ENCODE data around the gene MROH7.

The MROH7 gene

DNA sequence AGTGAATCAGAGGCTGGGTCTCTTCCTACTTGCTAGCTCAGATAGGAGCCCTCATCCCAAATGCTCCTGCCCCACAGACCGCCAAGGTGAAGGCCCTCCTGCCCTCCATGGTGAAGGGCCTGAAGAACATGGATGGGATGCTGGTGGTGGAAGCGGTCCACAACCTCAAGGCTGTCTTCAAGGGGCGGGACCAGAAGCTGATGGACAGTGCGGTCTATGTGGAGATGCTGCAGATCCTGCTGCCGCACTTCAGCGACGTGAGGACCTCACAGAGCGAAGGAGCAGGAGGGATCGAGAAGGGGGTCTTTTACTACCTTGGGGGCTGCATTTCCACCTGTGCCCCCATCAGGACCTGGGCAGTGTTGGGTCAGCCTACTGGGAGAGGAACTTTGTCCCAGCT lies 59.5 kb downstream of the MROH7 start:
- no peak for DNase-seq

DNA sequence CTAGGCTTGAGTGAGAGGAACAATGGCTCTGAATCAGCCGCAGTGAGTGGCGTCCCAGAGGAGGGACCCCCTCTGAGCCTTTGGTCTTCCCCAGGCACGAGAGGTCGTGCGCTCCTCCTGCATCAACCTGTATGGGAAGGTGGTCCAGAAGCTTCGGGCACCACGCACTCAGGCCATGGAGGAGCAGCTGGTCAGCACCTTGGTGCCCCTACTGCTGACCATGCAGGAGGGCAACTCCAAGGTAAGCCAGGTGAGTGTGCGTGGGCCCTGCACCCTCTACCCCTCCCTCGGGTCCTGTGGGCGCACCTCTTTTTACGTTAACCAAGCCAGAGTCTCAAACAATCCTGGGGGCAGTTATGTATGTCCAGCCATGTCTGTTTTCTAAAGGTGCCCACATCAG lies 60.4 kb downstream of the MROH7 start:
- DNase-seq, result no peak

DNA sequence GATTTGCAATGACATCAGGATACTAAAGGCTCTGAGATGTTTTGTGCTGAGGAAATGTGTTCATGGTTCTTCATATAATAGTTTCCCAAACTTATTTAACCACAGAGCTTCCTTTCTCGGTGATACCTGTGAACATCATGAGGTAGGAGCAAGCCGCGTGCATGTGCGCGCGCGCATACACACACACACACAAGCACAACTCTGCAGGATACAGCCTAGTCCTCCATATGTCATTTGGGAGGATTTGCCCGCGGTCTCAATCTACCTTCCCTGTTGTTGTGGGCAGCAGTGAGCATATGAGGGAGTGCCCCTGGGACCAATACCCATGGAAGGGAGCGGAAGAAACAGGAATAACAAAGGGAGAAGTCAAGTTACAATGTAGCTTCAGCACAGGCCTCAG lies 61.9 kb downstream of the MROH7 start:
- DNase-seq, result no peak

DNA sequence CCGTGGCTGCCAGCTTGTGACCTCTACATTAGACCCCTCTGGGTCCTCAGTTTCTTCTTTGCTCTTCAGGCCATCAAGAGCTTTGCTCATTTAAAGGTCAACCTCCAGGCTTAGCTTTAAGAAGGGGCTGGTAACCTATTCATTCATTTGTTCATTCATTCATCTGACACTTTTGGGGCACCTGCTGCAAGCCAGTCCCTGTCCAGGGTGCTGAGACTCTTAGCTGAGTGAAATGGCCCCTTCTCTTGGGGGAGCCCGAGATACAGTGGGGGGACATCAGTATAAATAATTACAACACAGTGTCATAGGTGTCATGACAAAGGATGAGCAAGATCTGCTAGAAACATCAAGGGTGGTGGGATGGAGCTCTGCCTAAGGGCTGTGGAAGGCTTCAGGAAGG lies 63.6 kb downstream of the MROH7 start:
- no peak for DNase-seq

DNA sequence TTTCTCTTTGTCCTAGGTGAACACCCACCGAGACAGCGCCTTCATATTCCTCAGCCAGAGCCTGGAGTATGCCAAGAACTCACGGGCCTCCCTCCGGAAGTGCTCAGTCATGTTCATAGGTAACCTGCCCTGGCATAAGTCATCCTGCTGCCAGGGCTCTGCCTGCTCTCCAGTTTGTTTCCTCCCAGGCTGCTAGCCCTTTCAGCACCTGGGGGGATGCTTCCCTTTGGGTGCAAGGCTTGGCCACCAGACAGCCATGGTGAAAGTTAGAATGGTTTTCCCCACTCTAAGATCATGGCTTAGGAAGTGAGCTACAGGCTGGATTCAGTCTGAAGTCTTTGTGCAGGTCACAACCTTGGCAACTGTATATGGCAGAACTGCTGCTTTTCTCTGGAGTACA lies 64.8 kb downstream of the MROH7 start:
- no peak for DNase-seq

DNA sequence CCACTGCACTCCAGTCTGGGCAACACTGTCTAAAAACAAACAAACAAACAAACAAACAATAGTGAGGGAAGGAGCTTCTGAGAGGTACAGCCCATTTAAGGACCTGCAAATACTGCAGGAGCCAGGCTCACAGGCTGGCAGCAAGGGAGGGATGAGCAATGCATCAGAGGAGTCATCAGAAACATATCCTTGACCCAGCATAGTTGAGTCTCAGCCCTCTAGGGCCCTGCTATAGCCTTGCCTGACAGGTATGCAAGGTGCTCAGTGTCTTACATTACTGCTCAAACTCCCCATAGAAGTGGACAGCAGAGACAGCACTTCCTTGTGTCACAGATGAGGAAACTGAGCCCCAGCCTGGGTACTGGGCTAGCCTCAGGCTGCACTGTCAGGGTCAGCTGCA lies 66.8 kb downstream of the MROH7 start:
- DNase-seq, result no peak

DNA sequence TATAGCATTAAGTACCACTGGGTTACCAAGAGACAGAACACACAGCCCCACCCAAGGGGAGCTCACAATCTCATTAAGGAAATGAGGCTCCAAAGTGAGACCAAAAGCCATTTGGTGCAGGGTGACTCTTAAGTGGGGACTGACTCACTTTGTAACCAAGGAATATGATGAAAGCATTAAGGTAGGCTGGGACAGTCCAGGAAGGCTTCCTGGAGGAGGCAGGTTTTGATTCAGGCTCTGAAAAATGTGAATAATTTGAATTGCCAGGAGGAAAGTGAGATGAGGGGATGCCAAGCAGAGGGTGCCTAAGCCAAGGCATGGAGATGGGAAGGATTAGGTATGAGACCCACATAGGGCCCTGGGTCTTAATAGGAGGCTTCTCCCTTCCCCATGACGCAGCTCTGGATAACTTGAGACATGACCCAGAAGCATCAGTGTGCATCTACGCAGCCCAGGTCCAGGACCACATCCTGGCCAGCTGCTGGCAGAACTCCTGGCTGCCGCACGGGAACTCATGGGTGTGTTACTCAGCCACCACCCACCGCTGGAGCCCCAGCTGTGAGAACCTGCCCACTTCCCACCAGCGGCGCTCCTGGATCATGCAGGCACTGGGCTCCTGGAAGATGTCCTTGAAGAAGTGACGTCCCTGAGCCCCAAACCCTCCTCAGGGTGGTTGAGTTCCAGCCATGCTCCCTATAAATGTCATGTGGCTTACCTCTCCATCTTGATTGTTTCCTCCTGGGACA lies 68.1 kb downstream of the MROH7 start:
- no peak for DNase-seq

DNA sequence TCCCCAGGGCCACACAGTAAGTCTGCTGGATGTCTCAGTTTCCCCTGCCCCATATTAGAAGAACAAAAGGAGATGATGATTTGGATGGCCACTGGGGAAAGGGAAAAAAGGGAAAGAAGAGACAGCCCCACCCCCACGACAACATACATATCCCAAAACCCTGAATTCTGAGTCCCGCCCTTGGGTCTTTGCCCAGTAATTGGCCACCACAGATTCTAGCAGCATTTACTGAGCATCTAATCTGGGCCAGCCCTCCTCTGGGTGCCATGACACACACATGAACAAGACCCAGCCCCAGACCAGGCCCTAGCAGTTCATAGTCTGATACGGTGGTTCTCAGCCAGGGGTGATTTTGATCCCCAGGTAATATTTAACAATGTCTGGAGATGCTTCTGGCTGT lies 68.8 kb downstream of the MROH7 start:
- DNase-seq, result no peak

DNA sequence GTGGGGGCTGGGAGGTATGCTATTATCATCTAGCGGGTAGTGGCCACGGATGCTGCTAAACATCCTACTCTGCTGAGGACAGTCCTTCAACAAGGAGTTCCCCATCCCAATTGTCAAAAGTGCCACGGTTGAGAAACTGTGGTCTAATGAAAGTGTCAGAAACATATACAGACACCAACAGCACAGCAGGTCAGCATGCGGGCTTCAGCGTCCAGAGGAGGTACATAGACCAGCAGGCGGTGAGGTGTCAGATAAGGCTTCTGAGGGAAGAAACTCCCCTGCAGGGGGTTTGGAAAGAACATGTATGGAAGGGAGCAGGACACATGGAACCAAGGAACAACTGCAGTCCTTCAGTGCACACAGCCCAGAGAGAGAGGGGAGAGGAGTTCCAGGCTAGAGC lies 69.3 kb downstream of the MROH7 start:
- DNase-seq, result no peak

DNA sequence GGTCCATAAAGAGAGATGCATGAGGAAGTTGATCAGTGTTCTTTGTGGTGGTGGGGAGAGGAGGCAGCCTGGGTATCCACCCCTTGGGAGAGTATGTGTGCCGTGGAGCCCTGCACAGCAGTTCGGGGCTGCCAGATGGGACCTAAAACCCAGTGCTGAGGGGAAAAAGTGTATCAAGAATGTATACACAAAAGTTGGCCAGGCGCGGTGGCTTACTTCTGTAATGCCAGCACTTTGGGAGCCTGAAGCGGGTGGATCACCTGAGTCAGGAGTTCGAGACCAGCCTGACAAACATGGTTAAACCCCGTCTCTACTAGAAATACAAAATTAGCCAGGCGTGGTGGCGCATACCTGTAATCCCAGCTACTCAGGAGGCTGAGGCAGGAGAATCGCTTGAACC lies 70.0 kb downstream of the MROH7 start:
- no peak for DNase-seq

DNA sequence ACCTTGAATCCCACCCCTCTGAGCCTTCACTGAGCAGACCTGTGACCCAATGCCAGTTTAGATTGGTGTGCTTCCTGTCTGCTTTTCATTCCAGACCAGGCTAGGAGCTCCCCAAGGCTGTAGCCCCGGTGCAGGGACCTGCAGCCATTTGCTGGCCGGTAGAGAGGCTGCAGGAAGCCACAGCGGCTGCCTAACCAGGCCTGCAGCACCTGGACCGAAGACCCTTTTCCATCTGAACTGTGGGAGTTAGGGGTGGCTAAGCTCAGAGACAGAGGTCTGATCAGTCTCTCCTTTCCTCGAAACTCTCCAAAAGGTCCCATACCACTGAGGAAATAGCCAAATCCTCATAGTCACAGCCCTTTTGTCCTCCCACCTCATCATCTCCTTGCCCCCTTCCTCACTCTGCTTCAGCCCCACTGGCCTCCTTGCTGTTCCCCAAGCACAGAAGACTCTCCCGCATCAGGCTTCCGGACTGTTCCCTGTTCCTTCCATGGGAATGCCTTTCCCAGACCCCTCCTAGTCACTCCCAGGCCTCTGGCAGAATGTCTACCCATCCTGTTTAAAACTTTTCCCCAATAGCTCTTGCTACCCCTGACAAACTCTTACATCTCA lies 73.4 kb downstream of the MROH7 start:
- no peak for DNase-seq

DNA sequence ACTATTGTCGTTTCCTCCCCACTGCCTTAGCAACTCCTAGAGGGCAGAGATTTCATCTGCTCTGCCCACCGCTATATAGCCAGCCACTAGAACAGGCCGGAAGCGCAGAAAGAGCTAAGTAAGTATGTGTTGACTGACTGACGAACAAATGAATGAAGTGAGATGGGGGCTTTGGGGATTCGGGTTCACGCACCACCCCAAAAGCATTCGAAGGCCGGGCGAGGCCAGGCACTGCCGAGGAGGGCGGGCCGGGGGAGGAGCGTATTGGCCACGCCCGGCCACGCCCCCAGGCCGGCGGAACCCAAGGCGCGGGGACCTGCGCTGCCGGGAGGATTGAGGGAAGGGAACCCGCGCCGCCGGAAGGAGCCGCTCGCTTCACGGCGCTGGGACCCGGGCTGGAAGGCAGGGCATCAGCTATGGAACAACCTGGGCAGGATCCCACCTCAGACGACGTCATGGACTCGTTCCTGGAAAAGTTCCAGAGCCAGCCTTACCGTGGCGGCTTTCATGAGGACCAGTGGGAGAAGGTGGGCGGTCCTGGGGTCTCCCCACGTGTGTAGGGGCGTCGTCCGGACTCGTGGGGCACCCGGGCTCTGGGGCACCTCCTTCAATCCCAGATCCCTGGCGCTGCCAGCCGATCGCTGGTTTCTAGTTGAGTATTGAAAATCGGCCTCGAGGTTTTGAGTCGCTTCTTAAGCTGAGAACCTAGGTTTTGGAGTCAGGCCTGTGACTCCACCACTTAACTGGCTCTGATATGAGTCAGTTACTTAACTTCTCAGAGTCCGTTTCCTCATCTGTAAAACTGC lies 74.1 kb downstream of the MROH7 start, which contains the start of gene TTC4:
TTC4 (plus strand) TSS at position 369 of the 806 bp plus-strand sequence; CDS start at position 417, 48 bp downstream.
- DNase-seq, result peak; percentile 82

DNA sequence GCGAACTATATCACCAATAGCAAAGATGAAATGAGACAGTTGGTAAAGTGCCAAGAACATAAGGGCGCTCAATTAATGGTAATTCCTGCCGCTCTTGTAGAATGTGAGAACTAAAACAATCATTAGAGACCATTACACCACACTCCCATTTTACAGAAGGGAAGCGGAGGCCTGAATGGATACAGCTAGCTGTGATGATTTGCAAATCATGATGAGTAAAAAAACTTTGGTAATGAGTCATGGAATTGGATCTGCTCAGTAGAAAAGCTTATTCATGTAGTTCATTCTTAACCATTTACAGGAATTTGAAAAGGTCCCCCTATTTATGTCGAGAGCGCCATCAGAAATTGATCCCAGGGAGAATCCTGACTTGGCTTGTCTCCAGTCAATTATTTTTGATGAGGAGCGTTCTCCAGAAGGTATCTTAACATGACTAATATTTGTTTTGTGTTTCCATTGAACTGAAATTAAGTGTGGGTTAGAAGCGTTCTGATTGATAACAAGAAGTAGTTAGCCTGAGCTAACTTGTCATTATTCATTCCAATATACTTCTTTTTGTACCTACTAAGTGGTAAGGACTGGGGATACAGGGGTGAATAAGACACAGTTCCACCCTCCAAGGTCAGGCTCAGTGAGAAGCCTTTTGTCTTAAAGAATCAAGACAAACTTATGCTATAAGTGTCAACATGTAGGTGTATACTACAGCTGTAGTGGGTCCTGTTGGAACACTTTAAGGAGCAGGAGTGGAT lies 74.9 kb downstream of the MROH7 start:
- no peak for DNase-seq

DNA sequence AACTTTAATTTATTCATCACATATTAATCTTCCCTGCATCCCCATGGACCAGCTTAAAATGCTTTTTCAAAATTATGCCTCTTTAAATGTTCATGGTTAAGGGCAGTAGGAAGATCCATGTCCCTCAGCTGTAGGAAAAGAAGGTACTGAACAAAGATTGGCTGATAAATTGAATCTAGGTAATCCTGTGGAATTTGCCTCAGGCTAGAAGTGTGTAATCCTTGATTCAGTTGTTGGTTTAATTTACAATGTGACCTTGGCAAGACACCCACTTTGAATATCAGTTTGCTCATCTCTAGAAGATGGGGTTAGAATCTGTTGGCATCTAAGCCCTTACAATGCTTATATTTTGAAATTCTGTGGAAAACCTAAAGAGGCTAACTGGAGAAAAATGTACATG lies 80.1 kb downstream of the MROH7 start:
- no peak for DNase-seq

DNA sequence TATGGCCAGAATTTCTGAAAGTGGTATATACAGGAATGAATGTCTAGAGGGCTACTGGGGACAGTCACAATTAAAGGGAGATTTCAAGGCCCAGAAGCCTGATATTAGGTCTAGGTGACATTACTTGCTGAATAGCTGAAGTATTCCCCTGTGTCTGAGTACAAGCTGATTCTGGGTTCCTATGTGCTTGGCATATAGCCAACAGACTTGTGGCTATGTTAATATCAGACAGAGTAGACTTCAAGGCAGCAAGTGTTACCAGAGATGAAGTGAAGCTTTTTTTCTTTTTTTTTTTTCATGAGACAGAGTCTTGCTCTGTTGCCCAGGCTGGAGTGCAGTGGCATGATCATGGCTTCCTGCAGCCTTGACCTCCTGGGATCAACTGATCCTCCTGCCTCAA lies 82.4 kb downstream of the MROH7 start:
- no peak for DNase-seq

DNA sequence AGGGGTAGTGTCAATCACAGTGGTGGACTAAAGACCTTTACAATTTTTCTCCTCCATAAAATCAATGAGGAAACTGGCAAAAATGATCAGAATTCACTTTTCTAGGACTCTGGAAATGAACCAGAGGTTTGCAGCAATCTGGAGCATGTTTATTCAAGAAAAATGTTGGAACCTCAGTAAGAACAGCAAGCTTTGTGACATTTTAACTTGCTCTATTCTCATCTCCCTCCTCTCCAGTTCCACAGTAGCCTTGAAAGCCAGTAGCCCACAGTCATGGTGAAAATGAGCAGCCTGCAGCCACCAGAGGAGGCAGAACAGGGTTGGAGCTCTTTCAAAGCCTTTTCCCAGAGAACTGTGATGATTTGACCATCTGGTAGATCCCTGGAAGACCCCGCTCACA lies 83.2 kb downstream of the MROH7 start:
- no peak for DNase-seq

DNA sequence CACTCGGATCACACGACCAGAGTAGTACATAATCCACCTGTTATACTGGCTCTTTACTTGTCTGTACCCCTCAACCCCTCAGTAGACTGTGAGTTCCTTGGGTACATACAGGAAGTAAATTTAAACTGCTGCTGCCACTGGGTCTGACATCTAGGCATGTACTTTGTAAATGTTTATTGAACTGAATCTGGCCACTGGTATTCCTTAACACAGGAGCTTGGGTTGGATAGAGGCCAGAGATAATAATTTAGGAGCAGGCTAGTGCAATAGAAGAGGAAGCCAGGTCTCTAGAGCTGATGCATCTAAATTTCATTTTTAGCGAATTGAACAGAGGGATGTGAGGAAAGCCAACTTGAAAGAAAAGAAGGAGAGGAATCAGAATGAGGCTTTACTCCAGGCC lies 86.4 kb downstream of the MROH7 start:
- no peak for DNase-seq

DNA sequence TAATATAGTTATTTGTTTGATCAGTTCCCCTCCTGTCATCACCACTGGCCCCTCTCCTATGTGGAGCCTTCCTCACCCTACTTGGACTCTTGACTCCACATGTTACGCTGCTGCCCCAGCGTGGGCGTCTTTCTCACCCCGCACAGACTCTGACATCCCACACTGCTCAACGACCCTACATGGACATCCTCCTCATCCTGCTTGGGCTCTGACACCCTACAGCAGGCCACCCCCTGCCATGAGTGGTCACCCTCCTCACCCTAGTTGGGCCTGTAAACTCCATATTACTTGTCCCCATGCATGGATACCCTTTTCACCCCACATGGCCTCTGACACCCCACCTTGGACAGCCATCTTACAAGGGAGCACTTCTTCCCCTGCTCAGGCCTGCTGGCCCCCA lies 95.1 kb downstream of the MROH7 start:
- no peak for DNase-seq

DNA sequence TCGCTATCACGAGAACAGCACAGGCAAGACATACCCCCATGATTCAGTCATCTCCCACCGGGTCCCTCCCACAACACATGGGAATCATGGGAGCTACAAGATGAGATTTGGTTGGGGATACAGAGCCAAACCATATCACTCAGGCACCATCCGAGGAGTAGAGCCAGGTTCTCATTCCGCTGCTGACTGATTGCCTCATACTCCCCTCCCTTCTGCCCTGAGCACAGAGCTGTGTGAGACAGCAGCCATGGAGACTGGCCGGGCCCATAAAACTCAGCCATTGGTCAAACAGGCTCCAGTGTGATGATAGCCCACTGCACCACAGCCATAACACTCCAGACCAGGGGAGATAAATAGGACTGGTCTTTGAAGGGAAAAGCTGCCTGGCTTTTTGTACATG lies 96.7 kb downstream of the MROH7 start:
- DNase-seq, result no peak

DNA sequence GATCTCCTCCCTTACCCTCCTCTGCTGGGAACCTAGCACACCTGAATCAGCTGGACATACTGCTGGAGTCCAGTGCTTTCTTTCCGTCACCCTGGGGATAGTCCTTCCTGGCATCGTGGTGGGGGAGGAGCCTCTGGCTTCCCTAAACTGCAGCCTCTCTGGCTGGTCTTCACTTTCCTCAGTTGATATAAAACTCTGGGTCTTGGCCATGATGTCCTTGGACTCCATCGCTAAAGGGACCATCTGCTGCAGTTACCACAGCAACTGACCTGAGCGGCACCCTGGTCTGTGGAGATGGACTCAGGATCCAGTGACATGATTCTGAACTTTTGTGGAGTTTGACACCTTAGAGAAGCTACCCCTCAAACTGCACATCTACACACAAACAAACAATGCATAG lies 99.9 kb downstream of the MROH7 start:
- DNase-seq, result no peak

DNA sequence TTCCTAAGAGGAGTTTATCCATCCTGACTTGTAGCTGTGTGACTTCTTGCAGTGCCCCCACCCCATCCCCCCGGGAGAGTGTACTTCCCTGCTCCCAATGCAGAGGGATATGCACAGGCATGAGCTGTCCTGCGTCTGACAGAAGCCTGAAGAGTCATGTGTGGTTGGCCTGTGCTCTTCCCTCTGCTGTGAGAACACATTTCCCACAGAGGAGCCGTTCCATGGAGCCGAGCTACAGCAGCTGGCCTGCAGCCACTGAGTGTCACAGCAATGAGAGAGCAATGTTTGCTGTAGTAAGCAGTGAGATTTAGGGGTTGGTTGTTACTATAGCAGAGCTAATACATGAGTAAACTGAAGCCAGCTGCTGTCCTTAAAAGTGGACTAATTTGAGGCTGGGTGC lies 100.7 kb downstream of the MROH7 start:
- no peak for DNase-seq

DNA sequence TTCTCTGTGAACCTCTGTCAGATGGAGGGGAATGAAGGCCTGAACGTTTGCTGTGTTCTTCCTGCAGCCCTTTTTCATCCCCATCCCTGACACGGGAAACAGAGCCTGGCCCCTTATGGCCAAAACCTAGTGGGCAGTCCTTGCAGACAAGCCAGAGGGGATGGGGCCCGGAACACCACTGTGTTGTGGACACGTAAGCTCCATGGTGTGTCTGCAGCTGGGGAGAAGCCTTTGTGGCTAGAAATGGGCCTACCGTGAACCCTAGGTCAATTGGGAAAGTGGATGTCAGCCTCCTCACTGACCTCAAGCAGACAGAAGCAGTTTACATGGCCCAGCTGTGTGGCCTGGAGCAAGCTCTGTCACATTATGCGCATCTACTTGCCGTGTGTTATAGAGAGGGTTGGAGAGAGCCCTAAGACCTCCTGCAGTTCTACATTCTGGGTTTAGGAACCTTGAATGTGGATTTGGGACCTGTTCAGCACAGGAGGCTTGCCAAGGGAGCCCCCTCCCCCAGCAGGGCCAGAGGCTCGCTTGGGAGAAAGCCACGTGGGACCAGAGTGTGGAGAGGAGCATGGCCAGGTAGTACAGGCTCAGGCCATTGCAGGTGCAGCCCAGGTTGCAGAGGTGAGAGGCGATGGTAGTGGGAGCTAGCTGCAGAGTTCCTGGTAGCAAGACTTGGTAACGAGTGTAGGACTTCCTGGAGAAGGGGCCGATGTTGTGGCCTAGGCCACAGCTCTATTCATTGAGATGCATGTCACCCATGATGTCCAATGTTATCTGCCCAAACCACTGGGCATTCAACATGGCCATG lies 102.0 kb downstream of the MROH7 start:
- DNase-seq, result no peak
